Measurements from ENCODE around the gene GABPB2.

DNA sequence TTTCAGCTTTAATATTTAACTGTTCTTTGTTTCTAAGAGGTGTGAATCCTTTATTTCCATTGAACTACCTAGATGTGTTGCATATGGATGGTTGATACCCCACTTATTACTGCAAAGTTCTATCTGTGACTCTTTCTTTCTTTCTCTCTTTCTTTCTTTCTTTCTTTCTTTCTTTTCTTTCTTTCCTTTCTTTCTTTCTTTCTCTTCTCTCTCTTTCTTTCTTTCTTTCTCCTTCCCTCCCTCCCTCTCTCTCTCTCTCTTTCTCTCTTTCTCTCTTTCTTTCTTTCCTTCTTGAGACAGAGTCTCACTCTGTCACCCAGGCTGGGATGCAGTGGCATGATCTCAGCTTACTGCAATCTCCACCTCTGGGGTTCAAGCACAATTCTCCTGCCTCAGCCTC is 34.1 kb downstream of the GABPB2 start:
- TF ChIP-seq, protein P1, sequence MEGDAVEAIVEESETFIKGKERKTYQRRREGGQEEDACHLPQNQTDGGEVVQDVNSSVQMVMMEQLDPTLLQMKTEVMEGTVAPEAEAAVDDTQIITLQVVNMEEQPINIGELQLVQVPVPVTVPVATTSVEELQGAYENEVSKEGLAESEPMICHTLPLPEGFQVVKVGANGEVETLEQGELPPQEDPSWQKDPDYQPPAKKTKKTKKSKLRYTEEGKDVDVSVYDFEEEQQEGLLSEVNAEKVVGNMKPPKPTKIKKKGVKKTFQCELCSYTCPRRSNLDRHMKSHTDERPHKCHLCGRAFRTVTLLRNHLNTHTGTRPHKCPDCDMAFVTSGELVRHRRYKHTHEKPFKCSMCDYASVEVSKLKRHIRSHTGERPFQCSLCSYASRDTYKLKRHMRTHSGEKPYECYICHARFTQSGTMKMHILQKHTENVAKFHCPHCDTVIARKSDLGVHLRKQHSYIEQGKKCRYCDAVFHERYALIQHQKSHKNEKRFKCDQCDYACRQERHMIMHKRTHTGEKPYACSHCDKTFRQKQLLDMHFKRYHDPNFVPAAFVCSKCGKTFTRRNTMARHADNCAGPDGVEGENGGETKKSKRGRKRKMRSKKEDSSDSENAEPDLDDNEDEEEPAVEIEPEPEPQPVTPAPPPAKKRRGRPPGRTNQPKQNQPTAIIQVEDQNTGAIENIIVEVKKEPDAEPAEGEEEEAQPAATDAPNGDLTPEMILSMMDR (IDR thresholded peaks at IDR 0.05; ENCODE audit: insufficient read depth, low read depth, low read length): no peak
- TF ChIP-seq EZH2 (IDR thresholded peaks at IDR 0.05; ENCODE audit: insufficient read depth, low read length): no peak

Data from astrocyte (in vitro differentiated cells and primary cell).